T-helper 1 cell treated with Interleukin-12 subunit alpha and Interleukin-12 subunit beta and Interleukin-4 antibody, amounts not matched to agents 30 ng/mL and 1 ng/mL, for 36 hours (primary cell): ENCODE data around the gene PLA2G7. TPM values are rescaled to one million over a fixed set of nuclear protein-coding genes. Genes with fewer than 3 reads are reported as not detected.
"Not testable (repeated sequence)": the region's sequence is repeated elsewhere in the genome, so short reads cannot be mapped to it uniquely, and the experiment has no call there.

Source experiments
- intact Hi-C: fragments of 100-400 bp; cut with micrococcal nuclease; formaldehyde crosslinking; loops from one replicate; pipeline ENCODE4 v1.15.1; 2024
- total RNA-seq: library from RNA; stranded (reverse); gene quantifications from 2 replicates; pipeline ENCODE4 v1.2.3, GENCODE V29; 2022

PLA2G7 gene
- total RNA-seq, 1 donor from 2014 or later: not detected

- intact Hi-C loops: no loop called here
Observed at GRCh38 chr6:46749731-46750130, 14.6 kb upstream of the PLA2G7 start.

- intact Hi-C loops: no loop called here
Observed at GRCh38 chr6:46748940-46749503, 13.8 kb upstream of the PLA2G7 start.

- intact Hi-C loops: no loop called here
Observed at GRCh38 chr6:46746696-46747095, 11.5 kb upstream of the PLA2G7 start, which contains the start of gene ANKRD66. ANKRD66 (plus strand) TSS chr6:46746933; CDS start chr6:46751949, 5,016 bp downstream.

GRCh38 chr6:46745973-46746372 is 10.8 kb upstream of the PLA2G7 start:
- intact Hi-C loops: no loop called here

- intact Hi-C loops: not testable (repeated sequence)
Observed at GRCh38 chr6:46744159-46744725, 9.1 kb upstream of the PLA2G7 start.

- intact Hi-C loops: no loop called here
Observed at GRCh38 chr6:46743425-46744158, 8.4 kb upstream of the PLA2G7 start.

GRCh38 chr6:46741910-46742309 is 6.7 kb upstream of the PLA2G7 start:
- intact Hi-C loops: no loop called here

GRCh38 chr6:46741482-46741881 is 6.3 kb upstream of the PLA2G7 start:
- intact Hi-C loops: no loop called here

GRCh38 chr6:46736906-46737305 is 1.7 kb upstream of the PLA2G7 start:
- intact Hi-C loops: no loop called here

- intact Hi-C loops: no loop called here
Observed at GRCh38 chr6:46735720-46736031, 501 bp upstream of the PLA2G7 start.

GRCh38 chr6:46733341-46733801 is 1.8 kb downstream of the PLA2G7 start:
- intact Hi-C loops: no loop called here

GRCh38 chr6:46730921-46731461 is 4.2 kb downstream of the PLA2G7 start:
- intact Hi-C loops: no loop called here

GRCh38 chr6:46729787-46730326 is 5.3 kb downstream of the PLA2G7 start:
- intact Hi-C loops: no loop called here

- intact Hi-C loops: no loop called here
Observed at GRCh38 chr6:46720401-46720800, 14.8 kb downstream of the PLA2G7 start.

GRCh38 chr6:46719099-46719498 is 16.1 kb downstream of the PLA2G7 start:
- intact Hi-C loops: no loop called here

GRCh38 chr6:46715141-46715540 is 20.0 kb downstream of the PLA2G7 start:
- intact Hi-C loops: no loop called here

- intact Hi-C loops: no loop called here
Observed at GRCh38 chr6:46711491-46711890, 23.7 kb downstream of the PLA2G7 start.

- intact Hi-C loops: no loop called here
Observed at GRCh38 chr6:46706464-46706863, 28.7 kb downstream of the PLA2G7 start.

- intact Hi-C loops: no loop called here
Observed at GRCh38 chr6:46704562-46704961, 30.6 kb downstream of the PLA2G7 start.

GRCh38 chr6:46699970-46700369 is 35.2 kb downstream of the PLA2G7 start:
- intact Hi-C loops: no loop called here

- intact Hi-C loops: no loop called here
Observed at GRCh38 chr6:46690911-46691451, 44.2 kb downstream of the PLA2G7 start.
